ENCODE results near the gene NSMCE3.
"Not testable (repeated sequence)": the region's sequence is repeated elsewhere in the genome, so short reads cannot be mapped to it uniquely, and the experiment has no call there.

The NSMCE3 gene

GRCh38 chr15:29270169-29270955 is 740 bp upstream of the NSMCE3 start:
- no peak for DNase-seq (ENCODE audit: low read depth)

- peak; percentile 19 for DNase-seq (ENCODE audit: low read depth)
Measured at GRCh38 chr15:29268706-29269484, 727 bp downstream of the NSMCE3 start.

GRCh38 chr15:29266052-29266582 is 3.5 kb downstream of the NSMCE3 start:
- DNase-seq (ENCODE audit: low read depth) = no peak

- no peak for DNase-seq (ENCODE audit: low read depth)
Measured at GRCh38 chr15:29263289-29263688, 6.3 kb downstream of the NSMCE3 start.

- DNase-seq (ENCODE audit: low read depth) = no peak
Measured at GRCh38 chr15:29262738-29263137, 6.9 kb downstream of the NSMCE3 start.

- no peak for DNase-seq (ENCODE audit: low read depth)
Measured at GRCh38 chr15:29260896-29261295, 8.7 kb downstream of the NSMCE3 start.

GRCh38 chr15:29259233-29259632 is 10.4 kb downstream of the NSMCE3 start:
- no peak for DNase-seq (ENCODE audit: low read depth)

- no peak for DNase-seq (ENCODE audit: low read depth)
Measured at GRCh38 chr15:29252234-29252633, 17.4 kb downstream of the NSMCE3 start.

GRCh38 chr15:29244544-29244943 is 25.1 kb downstream of the NSMCE3 start:
- DNase-seq (ENCODE audit: low read depth) = no peak

GRCh38 chr15:29244123-29244522 is 25.5 kb downstream of the NSMCE3 start:
- DNase-seq (ENCODE audit: low read depth) = no peak

- no peak for DNase-seq (ENCODE audit: low read depth)
Measured at GRCh38 chr15:29242456-29243242, 27.0 kb downstream of the NSMCE3 start.

- DNase-seq (ENCODE audit: low read depth) = no peak
Measured at GRCh38 chr15:29241207-29241606, 28.4 kb downstream of the NSMCE3 start.

GRCh38 chr15:29239395-29239794 is 30.2 kb downstream of the NSMCE3 start:
- no peak for DNase-seq (ENCODE audit: low read depth)

GRCh38 chr15:29233566-29233965 is 36.1 kb downstream of the NSMCE3 start:
- DNase-seq (ENCODE audit: low read depth) = no peak

- DNase-seq (ENCODE audit: low read depth) = no peak
Measured at GRCh38 chr15:29226436-29227208, 43.0 kb downstream of the NSMCE3 start.

GRCh38 chr15:29225534-29226234 is 43.9 kb downstream of the NSMCE3 start:
- DNase-seq (ENCODE audit: low read depth) = no peak

GRCh38 chr15:29224987-29225363 is 44.6 kb downstream of the NSMCE3 start:
- not testable (repeated sequence) for DNase-seq (ENCODE audit: low read depth)

GRCh38 chr15:29224235-29224986 is 45.2 kb downstream of the NSMCE3 start:
- DNase-seq (ENCODE audit: low read depth) = not testable (repeated sequence)

- DNase-seq (ENCODE audit: low read depth) = no peak
Measured at GRCh38 chr15:29223640-29224039, 46.0 kb downstream of the NSMCE3 start.

All from stimulated activated CD8-positive, alpha-beta memory T cell treated with anti-CD3 and anti-CD28 coated beads, Interleukin-4, amount 100 ng/mL, for 24 hours (primary cell).